GM06990 (cell line): Measurements from ENCODE around the gene SUSD3.

ENCODE experiments used
- DNase-seq: peaks from one replicate; pipeline ENCODE4 v3.0.0-alpha.2; 2011; ENCODE audit not compliant: insufficient read length; ENCODE audit errors: extremely low read depth
- H3K27me3 ChIP-seq: replicated peaks from 2 replicates; pipeline ENCODE4 v1.6.0; 2011; ENCODE audit warnings: low read length; ENCODE audit not compliant: control insufficient read depth, insufficient read depth
- H3K36me3 ChIP-seq: 2 replicates; pipeline ENCODE4 v1.5.1; 2011; ENCODE audit warnings: low read length; ENCODE audit not compliant: control insufficient read depth, insufficient read depth
- H3K4me3 ChIP-seq: replicated peaks from 2 replicates; pipeline ENCODE4 v1.5.1; 2011; ENCODE audit warnings: low read depth, mild to moderate bottlenecking, control low read depth, low read length
- CTCF ChIP-seq: IDR thresholded peaks from 2 replicates; pipeline ENCODE4 v1.5.1; 2011; ENCODE audit warnings: low read length, control low read depth, mild to moderate bottlenecking, inconsistent platforms; ENCODE audit not compliant: insufficient read depth, poor library complexity, severe bottlenecking

Gene SUSD3

GRCh38 chr9:93020771-93021670 is 37.5 kb upstream of the SUSD3 start:
- TF ChIP-seq CTCF: no peak
- H3K4me3 ChIP-seq: no peak overlapping the region
- no peaks in the 10 kb centered on the region for H3K27me3 ChIP-seq
- peaks cover 18% of the 10 kb centered on the region for H3K36me3 ChIP-seq
- no peak for DNase-seq

GRCh38 chr9:93022066-93022465 is 36.4 kb upstream of the SUSD3 start:
- Histone ChIP-seq H3K27me3 (no peaks in the 10 kb centered on the region), H3K4me3 (no peak overlapping the region), H3K36me3 (peaks cover 17% of the 10 kb centered on the region)
- TF ChIP-seq CTCF: no peak
- no peak for DNase-seq

- DNase-seq: no peak
- no peak for TF ChIP-seq CTCF
- no peaks in the 10 kb centered on the region for H3K27me3 ChIP-seq
- no peak overlapping the region for H3K4me3 ChIP-seq
- H3K36me3 ChIP-seq: peaks cover 15% of the 10 kb centered on the region
Measured at GRCh38 chr9:93022721-93023520, 35.6 kb upstream of the SUSD3 start.

GRCh38 chr9:93023521-93023815 is 35.0 kb upstream of the SUSD3 start:
- H3K4me3 ChIP-seq: no peak overlapping the region
- peaks cover 15% of the 10 kb centered on the region for H3K36me3 ChIP-seq
- no peak for TF ChIP-seq CTCF
- DNase-seq: no peak
- no peaks in the 10 kb centered on the region for H3K27me3 ChIP-seq

GRCh38 chr9:93024646-93024910 is 33.9 kb upstream of the SUSD3 start:
- TF ChIP-seq CTCF: no peak
- H3K4me3 ChIP-seq: no peak overlapping the region
- H3K36me3 ChIP-seq: peaks cover 12% of the 10 kb centered on the region
- no peaks in the 10 kb centered on the region for H3K27me3 ChIP-seq
- no peak for DNase-seq
